Endothelial cell of umbilical vein (primary cell): ENCODE measurements around the gene KCTD10. TPM values are rescaled to one million over a fixed set of nuclear protein-coding genes. Genes with fewer than 3 reads are reported as not detected.

Experiments
- BruUV-seq: library from RNA; stranded (reverse); fragments of 400-500 nt; replicated peaks from 2 replicates; lab custom pipeline; 2021; lab: Mats Ljungman, UMichigan
- CTCF ChIA-PET: fragments of 300-600, 350-600 bp; sonication (Branson Sonifier 250); formaldehyde crosslinking; loops from one replicate; lab custom pipeline; 2021; ENCODE audit warnings: antibody characterized with exemption, inconsistent platforms; lab: Charles Lee
- POLR2A ChIA-PET: fragments of 300-600, 350-600 bp; sonication (Branson Sonifier 250); formaldehyde crosslinking; loops from one replicate; lab custom pipeline; 2021; ENCODE audit warnings: antibody characterized with exemption, inconsistent platforms; lab: Charles Lee
- DNase-seq: peaks from one replicate; pipeline ENCODE4 v3.0.0-alpha.2; 2011; ENCODE audit warnings: low read depth, low spot score
- FAIRE-seq: peaks from 2 replicates; lab custom pipeline; 2011; peaks lifted over from hg19 to GRCh38; lab: Jason Lieb, UNC
- H2AFZ ChIP-seq: 2 replicates; pipeline ENCODE4 v1.6.0; 2012; ENCODE audit warnings: low read depth, low read length, control low read depth, inconsistent platforms
- H3K27ac ChIP-seq: 2 replicates; pipeline ENCODE4 v1.5.1; 2011; ENCODE audit warnings: low read depth, mild to moderate bottlenecking, control low read depth, low read length, moderate library complexity; ENCODE audit not compliant: insufficient read depth
- H3K27me3 ChIP-seq, 2 experiments: 2 replicates each; pipeline versions ENCODE4 v1.6.0 to v1.6.1; 2011; ENCODE audit warnings: low read length in 2 of 2, mixed read lengths in 1 of 2; ENCODE audit not compliant: control insufficient read depth in 2 of 2, insufficient read depth in 2 of 2
- H3K36me3 ChIP-seq, 2 experiments: 2 replicates in 1 of 2; 3 replicates in 1 of 2; pipeline ENCODE4 v1.5.1; 2011; ENCODE audit warnings: low read length in 2 of 2, mild to moderate bottlenecking in 1 of 2, moderate library complexity in 1 of 2; ENCODE audit not compliant: control insufficient read depth in 2 of 2, insufficient read depth in 2 of 2; ENCODE audit errors: extremely low read depth in 1 of 2
- H3K4me1 ChIP-seq: 3 replicates; pipeline ENCODE4 v1.5.1; 2011; ENCODE audit warnings: mild to moderate bottlenecking, low read length; ENCODE audit not compliant: control insufficient read depth, insufficient read depth; ENCODE audit errors: extremely low read depth
- H3K4me2 ChIP-seq: 2 replicates; pipeline ENCODE4 v1.6.1; 2011; ENCODE audit warnings: low read length, control low read depth, mixed read lengths; ENCODE audit not compliant: insufficient read depth
- H3K4me3 ChIP-seq, 3 experiments: fragments of 200-600 bp in 1 of 3; sonication (generic), shearing (Covaris generic) in 1 of 3; replicated peaks in 1 of 3; 2 replicates each; pipeline ENCODE4 v1.5.1; 2011 to 2016; ENCODE audit warnings: control low read depth in 3 of 3, low read length in 3 of 3, mild to moderate bottlenecking in 2 of 3, inconsistent platforms in 1 of 3, low read depth in 1 of 3, moderate library complexity in 1 of 3; ENCODE audit not compliant: insufficient read depth in 1 of 3
- H3K79me2 ChIP-seq: 2 replicates; pipeline ENCODE4 v1.6.0; 2012; ENCODE audit warnings: low read length, inconsistent platforms; ENCODE audit not compliant: control insufficient read depth, insufficient read depth
- H3K9ac ChIP-seq: replicated peaks from 2 replicates; pipeline ENCODE3; 2011; ENCODE audit warnings: low read length, control low read depth; ENCODE audit not compliant: insufficient read depth; ENCODE audit errors: extremely low read depth
- H3K9me1 ChIP-seq: replicated peaks from 3 replicates; pipeline ENCODE4 v1.6.0; 2011; ENCODE audit warnings: mild to moderate bottlenecking, low read length; ENCODE audit not compliant: control insufficient read depth, insufficient read depth; ENCODE audit errors: extremely low read depth
- H3K9me3 ChIP-seq: replicated peaks from 2 replicates; pipeline ENCODE4 v1.5.1; 2012; ENCODE audit warnings: low read length, inconsistent platforms; ENCODE audit not compliant: control insufficient read depth, insufficient read depth
- H4K20me1 ChIP-seq: replicated peaks from 2 replicates; pipeline ENCODE3; 2011; ENCODE audit warnings: mild to moderate bottlenecking, low read length; ENCODE audit not compliant: control insufficient read depth, insufficient read depth; ENCODE audit errors: extremely low read depth
- EZH2 ChIP-seq: IDR thresholded peaks from 2 replicates; pipeline ENCODE4 v1.6.1; 2012; ENCODE audit warnings: borderline replicate concordance, low read depth, mild to moderate bottlenecking, moderate library complexity, low read length, inconsistent platforms; ENCODE audit not compliant: severe bottlenecking
- FOS ChIP-seq: IDR thresholded peaks from 2 replicates; pipeline ENCODE4 v1.6.1; 2011; ENCODE audit warnings: mild to moderate bottlenecking, low read length, moderate library complexity, borderline replicate concordance; ENCODE audit not compliant: insufficient read depth
- GATA2 ChIP-seq: IDR thresholded peaks from 2 replicates; pipeline ENCODE4 v1.7.0; 2011; ENCODE audit warnings: low read depth, mild to moderate bottlenecking, moderate library complexity, mixed read lengths, low read length; ENCODE audit not compliant: insufficient read length, insufficient read depth
- JUN ChIP-seq: IDR thresholded peaks from 2 replicates; pipeline ENCODE4 v1.6.1; 2011; ENCODE audit warnings: borderline replicate concordance, low read depth; ENCODE audit not compliant: insufficient read length, insufficient read depth
- MYC ChIP-seq: IDR thresholded peaks from one replicate; pipeline ENCODE4 v1.6.1; 2011; ENCODE audit warnings: mild to moderate bottlenecking, low read depth, low read length
- POLR2A ChIP-seq: IDR thresholded peaks from 2 replicates; pipeline ENCODE4 v1.6.1; 2012; ENCODE audit warnings: low read depth, mild to moderate bottlenecking, control low read depth, low read length
- POLR2AphosphoS5 ChIP-seq: IDR thresholded peaks from 2 replicates; pipeline ENCODE4 v1.6.1; 2012; ENCODE audit warnings: low read depth, mild to moderate bottlenecking, control low read depth, low read length, moderate library complexity; ENCODE audit not compliant: insufficient read depth
- dilution Hi-C: fragments of 300-500 bp; cut with MboI; formaldehyde crosslinking; loops from one replicate; pipeline ENCODE4 v1.15.0; 2019; ENCODE audit warnings: low sequenced_read_pairs; ENCODE audit not compliant: extremely low pct_ligation_motif_present
- intact Hi-C: fragments of 100-400 bp; cut with micrococcal nuclease; formaldehyde crosslinking; loops from one replicate; pipeline ENCODE4 v1.10.0; 2022
- polyA plus RNA-seq, 4 experiments: library from polyadenylated mRNA; depleted of rRNA in 3 of 4; stranded (reverse) in 3 of 4; unstranded in 1 of 4; fragments of >200 nt; gene quantifications; 2 replicates each; pipeline versions ENCODE4 v1.2.1 to v1.2.3, GENCODE V29; 2011 to 2012; ENCODE audit warnings: missing spikeins in 1 of 4
- total RNA-seq: library from RNA; stranded (reverse); gene quantifications from 2 replicates; pipeline ENCODE4 v1.2.3, GENCODE V29; 2021
- TF ChIP-seq, protein P1 (sequence below): IDR thresholded peaks from 2 replicates; pipeline ENCODE4 v1.6.1; 2011; ENCODE audit not compliant: insufficient read depth, insufficient read length
- TF ChIP-seq, protein P2 (sequence below), 2 donors: IDR thresholded peaks; 1 replicate in 1 of 2; 2 replicates in 1 of 2; pipeline ENCODE4 v1.5.1; 2011; ENCODE audit warnings: low read length in 2 of 2, mild to moderate bottlenecking in 2 of 2, moderate library complexity in 2 of 2, control low read depth in 1 of 2, inconsistent platforms in 1 of 2, low read depth in 1 of 2; ENCODE audit not compliant: insufficient read depth in 1 of 2; ENCODE audit errors: extremely low read depth in 1 of 2

KCTD10 gene
- total and polyA plus RNA-seq, 2 donors (not counting 3 experiments of a cell fraction or from before 2014, with no cell fraction given) = 101 to 112 TPM

DNA sequence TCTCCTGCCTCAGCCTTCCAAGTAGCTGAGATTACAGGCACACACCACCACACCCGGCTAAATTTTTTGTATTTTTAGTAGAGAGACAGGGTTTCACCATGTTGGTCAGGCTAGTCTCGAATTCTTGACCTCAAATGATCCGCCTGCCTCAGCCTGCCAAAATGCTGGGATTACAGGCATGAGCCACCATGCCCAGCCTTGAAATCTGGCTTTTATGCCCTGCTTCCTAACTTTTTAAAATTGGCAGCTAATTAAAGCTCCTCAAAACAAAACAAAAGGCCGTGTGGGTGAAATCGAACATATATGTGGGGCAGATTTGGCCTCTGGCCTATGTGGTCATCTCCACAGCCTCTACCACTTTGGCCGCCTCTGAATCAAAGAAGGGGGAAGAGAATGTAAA, 37.9 kb downstream of the KCTD10 start:
- H3K4me3 ChIP-seq = no peak overlapping the region
- H3K9me1 ChIP-seq = no peaks in the 10 kb centered on the region
- no peak overlapping the region for H2AFZ ChIP-seq
- H3K36me3 ChIP-seq = no peaks in the 10 kb centered on the region
- no TSS peak for BruUV-seq
- POLR2A ChIA-PET = no interaction called here
- DNase-seq = no peak
- no peaks in the 10 kb centered on the region for H3K9me3 ChIP-seq
- dilution Hi-C loops = no loop called here
- TF ChIP-seq, protein P1, sequence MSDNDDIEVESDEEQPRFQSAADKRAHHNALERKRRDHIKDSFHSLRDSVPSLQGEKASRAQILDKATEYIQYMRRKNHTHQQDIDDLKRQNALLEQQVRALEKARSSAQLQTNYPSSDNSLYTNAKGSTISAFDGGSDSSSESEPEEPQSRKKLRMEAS = no peak
- TF ChIP-seq FOS (no peak), GATA2 (no peak), JUN (no peak), MYC (no peak), EZH2 (no peak), POLR2AphosphoS5 (no peak), POLR2A (no peak)
- TF ChIP-seq, protein P2, sequence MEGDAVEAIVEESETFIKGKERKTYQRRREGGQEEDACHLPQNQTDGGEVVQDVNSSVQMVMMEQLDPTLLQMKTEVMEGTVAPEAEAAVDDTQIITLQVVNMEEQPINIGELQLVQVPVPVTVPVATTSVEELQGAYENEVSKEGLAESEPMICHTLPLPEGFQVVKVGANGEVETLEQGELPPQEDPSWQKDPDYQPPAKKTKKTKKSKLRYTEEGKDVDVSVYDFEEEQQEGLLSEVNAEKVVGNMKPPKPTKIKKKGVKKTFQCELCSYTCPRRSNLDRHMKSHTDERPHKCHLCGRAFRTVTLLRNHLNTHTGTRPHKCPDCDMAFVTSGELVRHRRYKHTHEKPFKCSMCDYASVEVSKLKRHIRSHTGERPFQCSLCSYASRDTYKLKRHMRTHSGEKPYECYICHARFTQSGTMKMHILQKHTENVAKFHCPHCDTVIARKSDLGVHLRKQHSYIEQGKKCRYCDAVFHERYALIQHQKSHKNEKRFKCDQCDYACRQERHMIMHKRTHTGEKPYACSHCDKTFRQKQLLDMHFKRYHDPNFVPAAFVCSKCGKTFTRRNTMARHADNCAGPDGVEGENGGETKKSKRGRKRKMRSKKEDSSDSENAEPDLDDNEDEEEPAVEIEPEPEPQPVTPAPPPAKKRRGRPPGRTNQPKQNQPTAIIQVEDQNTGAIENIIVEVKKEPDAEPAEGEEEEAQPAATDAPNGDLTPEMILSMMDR (IDR thresholded peaks at IDR 0.05; ENCODE audit: extremely low read depth in 1 of 2, insufficient read depth in 1 of 2, low read depth in 1 of 2, low read length in 2 of 2) = no peak
- FAIRE-seq = no peak
- no peaks in the 10 kb centered on the region for H3K27me3 ChIP-seq
- H3K4me2 ChIP-seq = no peak overlapping the region
- H3K9ac ChIP-seq = no peak overlapping the region
- H3K4me1 ChIP-seq = no peaks in the 10 kb centered on the region
- no peaks in the 10 kb centered on the region for H3K79me2 ChIP-seq
- intact Hi-C loops = no loop called here
- no peaks in the 10 kb centered on the region for H4K20me1 ChIP-seq
- CTCF ChIA-PET = interaction anchor here (0.7 to 1.5 kb wide), 2 partner anchors 11 to 336 kb away, joined by 3 to 4 read pairs; no protein-coding TSS in a partner anchor
- H3K27ac ChIP-seq = no peak overlapping the region
